GM18498 (cell line): ENCODE measurements around the gene SCYL1.

Experiments
- ATAC-seq: cut with Tn5 transposase; IDR thresholded peaks from one replicate; pipeline ENCODE4 v1.9.1; 2021; ENCODE audit warnings: mild to moderate bottlenecking, moderate library complexity; ENCODE audit not compliant: unreplicated experiment

The SCYL1 gene

GRCh38 chr11:65492637-65493366 lies 32.1 kb upstream of the SCYL1 start:
- no peak for ATAC-seq

- ATAC-seq: no peak
Measured at GRCh38 chr11:65493367-65494176, 31.3 kb upstream of the SCYL1 start.

GRCh38 chr11:65496304-65497140 lies 28.4 kb upstream of the SCYL1 start:
- ATAC-seq: peak; percentile 1

- peak; percentile 70 for ATAC-seq
Measured at GRCh38 chr11:65497141-65498041, 27.5 kb upstream of the SCYL1 start.

GRCh38 chr11:65498042-65498726 lies 26.7 kb upstream of the SCYL1 start:
- no peak for ATAC-seq

- no peak for ATAC-seq
Measured at GRCh38 chr11:65498727-65498976, 26.2 kb upstream of the SCYL1 start.

GRCh38 chr11:65498977-65499712 lies 25.7 kb upstream of the SCYL1 start, which contains the start of gene MALAT1:
TSS of gene MALAT1 (plus strand) at chr11:65499045.
- ATAC-seq: peak; percentile 39

- no peak for ATAC-seq
Measured at GRCh38 chr11:65499713-65500386, 25.0 kb upstream of the SCYL1 start.

- ATAC-seq: no peak
Measured at GRCh38 chr11:65500387-65501185, 24.3 kb upstream of the SCYL1 start.

- ATAC-seq: no peak
Measured at GRCh38 chr11:65501186-65501471, 23.8 kb upstream of the SCYL1 start.

GRCh38 chr11:65501472-65502273 lies 23.2 kb upstream of the SCYL1 start:
- ATAC-seq: no peak

- ATAC-seq: no peak
Measured at GRCh38 chr11:65502274-65502554, 22.7 kb upstream of the SCYL1 start.

GRCh38 chr11:65502555-65503367 lies 22.1 kb upstream of the SCYL1 start:
- ATAC-seq: no peak

GRCh38 chr11:65503368-65503948 lies 21.4 kb upstream of the SCYL1 start:
- ATAC-seq: no peak

GRCh38 chr11:65503949-65504673 lies 20.8 kb upstream of the SCYL1 start:
- no peak for ATAC-seq
